ENCODE results near the gene NDUFB8. TPM values are rescaled to one million over a fixed set of nuclear protein-coding genes. Genes with fewer than 3 reads are reported as not detected.

Gene NDUFB8
- total and polyA plus RNA-seq, 2 experiments from 2014 or later = 123 to 294 TPM

DNA sequence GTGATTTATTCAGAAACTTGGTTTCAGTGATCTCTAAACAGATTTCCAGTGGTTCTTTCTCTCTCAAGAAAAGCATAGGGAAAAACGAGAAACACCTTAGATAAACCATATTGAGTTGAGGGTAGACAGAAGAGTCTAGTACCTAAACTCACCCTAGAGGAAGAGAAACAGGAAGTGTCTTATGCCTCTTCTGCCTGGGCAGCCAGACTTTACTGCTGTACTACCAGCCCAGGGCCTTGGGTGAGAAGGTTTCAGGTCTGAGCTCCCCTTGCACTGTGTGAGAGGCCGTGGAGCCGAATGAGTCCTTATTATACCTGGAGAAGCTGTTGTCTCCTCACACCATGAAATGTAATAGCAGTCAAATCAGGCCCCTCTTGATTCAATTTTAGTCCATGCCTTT, 24.3 kb upstream of the NDUFB8 start:
- WGBS, 2 experiments (ENCODE audit: low coverage in 1 of 2, low lambda C conversion rate in 2 of 2, missing lambda C conversion rate in 2 of 2) = 95 to 97% methylated on average over 3 of the region's 3 CpGs
- Histone ChIP-seq H3K27ac (no peak overlapping the region), H3K4me3 (no peak overlapping the region), H3F3A (ENCODE audit: insufficient read depth) (no peaks in the 10 kb centered on the region; the same call in 1 of the 2 replicates), H3K4me2 (ENCODE audit: unreplicated experiment) (no peak overlapping the region), H2AFZ (no peak overlapping the region), H4K20me1 (ENCODE audit: insufficient read depth) (no peaks in the 10 kb centered on the region), H3K4me1 (ENCODE audit: insufficient read depth) (no peaks in the 10 kb centered on the region), H3K79me2 (ENCODE audit: insufficient read depth) (no peaks in the 10 kb centered on the region), H3K9me2 (ENCODE audit: insufficient read depth) (no peaks in the 10 kb centered on the region), H3K27me3 (replicated peaks; ENCODE audit: insufficient read depth) (no peaks in the 10 kb centered on the region), H3K36me3 (ENCODE audit: low read depth) (peaks cover 3% of the 10 kb centered on the region; the same call in 1 of the 2 replicates), H3K9ac (no peak overlapping the region), H3K9me3 (ENCODE audit: low read depth) (no peaks in the 10 kb centered on the region)
- DNase-seq = no peak
- in situ Hi-C loops (cut with MboI) = loop anchor here (10.0 kb wide), 1 partner anchor 321 kb away; no protein-coding TSS in a partner anchor
- no peak for TF ChIP-seq EZH2phosphoT487 (IDR thresholded peaks at IDR 0.05; ENCODE audit: insufficient read depth, low read depth)
- no peak for TF ChIP-seq EZH2 (IDR thresholded peaks at IDR 0.05; ENCODE audit: insufficient read depth, poor library complexity, severe bottlenecking)

DNA sequence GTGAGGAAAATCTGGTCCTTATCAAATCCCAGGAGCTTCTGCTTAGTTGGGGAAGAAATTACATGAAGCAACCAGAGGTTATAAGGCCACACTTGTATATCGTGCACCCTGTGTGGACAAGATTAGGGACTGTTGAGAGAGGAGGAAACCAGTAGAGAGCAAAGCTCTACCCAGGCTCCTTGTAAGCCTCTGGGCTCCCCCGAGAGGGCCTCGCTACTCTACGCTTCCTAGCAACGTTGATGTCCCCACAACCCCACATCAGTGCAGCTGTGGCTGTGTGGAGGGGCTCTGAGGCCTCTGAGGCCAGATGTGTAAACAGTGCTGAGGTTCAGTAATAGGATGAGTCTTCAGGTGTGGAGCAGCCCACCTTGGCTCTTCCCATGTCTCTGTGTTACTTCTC, 22.1 kb upstream of the NDUFB8 start:
- H2AFZ ChIP-seq = no peak overlapping the region
- H3K36me3 ChIP-seq (ENCODE audit: low read depth) = peaks cover 12% of the 10 kb centered on the region; the same call in 1 of the 2 replicates
- TF ChIP-seq EZH2phosphoT487 (IDR thresholded peaks at IDR 0.05; ENCODE audit: insufficient read depth, low read depth) (no peak), EZH2 (IDR thresholded peaks at IDR 0.05; ENCODE audit: insufficient read depth, poor library complexity, severe bottlenecking) (no peak)
- H3K27ac ChIP-seq = no peak overlapping the region
- H3K4me1 ChIP-seq (ENCODE audit: insufficient read depth) = no peaks in the 10 kb centered on the region
- no peaks in the 10 kb centered on the region for H3F3A ChIP-seq (ENCODE audit: insufficient read depth)
- in situ Hi-C loops (cut with MboI) = loop anchor here (10.0 kb wide), 1 partner anchor 323 kb away; no protein-coding TSS in a partner anchor
- H3K4me2 ChIP-seq (ENCODE audit: unreplicated experiment) = no peak overlapping the region
- H3K9ac ChIP-seq = no peak overlapping the region
- H3K9me3 ChIP-seq (ENCODE audit: low read depth) = no peaks in the 10 kb centered on the region
- H3K79me2 ChIP-seq (ENCODE audit: insufficient read depth) = no peaks in the 10 kb centered on the region
- no peaks in the 10 kb centered on the region for H4K20me1 ChIP-seq (ENCODE audit: insufficient read depth)
- WGBS, 2 experiments (ENCODE audit: low coverage in 1 of 2, low lambda C conversion rate in 2 of 2, missing lambda C conversion rate in 2 of 2) = 50 to 59% methylated on average over 5 of the region's 5 CpGs
- no peaks in the 10 kb centered on the region for H3K9me2 ChIP-seq (ENCODE audit: insufficient read depth)
- no peak for DNase-seq
- no peak overlapping the region for H3K4me3 ChIP-seq
- no peaks in the 10 kb centered on the region for H3K27me3 ChIP-seq (replicated peaks; ENCODE audit: insufficient read depth)

DNA sequence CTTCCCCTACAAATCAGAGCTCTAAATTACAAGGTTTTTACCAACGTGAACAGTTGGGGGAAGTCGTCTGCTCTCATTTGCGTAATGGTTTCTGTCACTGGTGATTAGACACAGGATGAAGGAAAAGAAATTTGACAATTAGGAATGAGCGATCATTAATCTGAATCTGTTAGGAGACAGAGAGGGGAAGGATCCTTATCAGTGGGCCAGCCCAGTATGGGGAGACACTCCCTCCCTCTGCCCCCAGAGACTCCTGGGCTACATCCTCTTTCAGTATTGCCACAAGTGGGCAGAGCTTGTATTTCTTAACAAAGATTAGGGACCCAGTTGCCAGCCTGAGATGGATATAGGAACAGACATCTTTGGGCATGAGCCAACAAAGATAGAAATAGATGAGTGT, 21.5 kb upstream of the NDUFB8 start:
- Histone ChIP-seq H3K4me1 (ENCODE audit: insufficient read depth) (no peaks in the 10 kb centered on the region), H4K20me1 (ENCODE audit: insufficient read depth) (no peaks in the 10 kb centered on the region), H3K4me3 (no peak overlapping the region), H3K4me2 (ENCODE audit: unreplicated experiment) (no peak overlapping the region), H3K36me3 (ENCODE audit: low read depth) (peaks cover 12% of the 10 kb centered on the region; the same call in 1 of the 2 replicates), H3K9me3 (ENCODE audit: low read depth) (no peaks in the 10 kb centered on the region), H3K9me2 (ENCODE audit: insufficient read depth) (no peaks in the 10 kb centered on the region), H3K27me3 (replicated peaks; ENCODE audit: insufficient read depth) (no peaks in the 10 kb centered on the region), H3K27ac (no peak overlapping the region), H3K9ac (no peak overlapping the region), H2AFZ (no peak overlapping the region), H3K79me2 (ENCODE audit: insufficient read depth) (no peaks in the 10 kb centered on the region), H3F3A (ENCODE audit: insufficient read depth) (no peaks in the 10 kb centered on the region)
- TF ChIP-seq EZH2 (IDR thresholded peaks at IDR 0.05; ENCODE audit: insufficient read depth, poor library complexity, severe bottlenecking) (no peak), EZH2phosphoT487 (IDR thresholded peaks at IDR 0.05; ENCODE audit: insufficient read depth, low read depth) (no peak)
- in situ Hi-C loops (cut with MboI) = loop anchor here (10.0 kb wide), 1 partner anchor 324 kb away; no protein-coding TSS in a partner anchor
- DNase-seq = no peak
- WGBS, 2 experiments (ENCODE audit: low coverage in 1 of 2, low lambda C conversion rate in 2 of 2, missing lambda C conversion rate in 2 of 2) = 59 to 66% methylated on average over 4 of the region's 4 CpGs

DNA sequence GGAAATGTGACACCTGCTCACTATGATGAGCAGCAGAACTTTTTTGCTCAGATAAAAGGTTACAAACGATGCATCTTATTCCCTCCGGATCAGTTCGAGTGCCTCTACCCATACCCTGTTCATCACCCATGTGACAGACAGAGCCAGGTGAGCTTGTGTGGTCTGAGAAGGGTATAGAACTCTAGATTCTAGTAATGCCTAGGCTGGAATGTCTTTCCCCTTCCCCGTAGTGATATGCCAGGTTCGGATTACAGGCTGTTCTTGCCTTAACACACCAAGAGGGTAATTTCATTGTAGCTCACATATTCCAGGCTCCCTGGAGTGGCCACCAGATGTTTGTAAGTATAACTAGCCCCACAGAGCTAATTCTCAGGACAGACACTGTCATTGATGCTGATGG, 15.3 kb upstream of the NDUFB8 start:
- Histone ChIP-seq H4K20me1 (ENCODE audit: insufficient read depth) (0 out of 2 replicates have a peak, but pooled peaks cover 4% of the 10 kb centered on the region), H3K9me2 (ENCODE audit: insufficient read depth) (no peaks in the 10 kb centered on the region), H3K4me1 (ENCODE audit: insufficient read depth) (no peaks in the 10 kb centered on the region), H3K27me3 (replicated peaks; ENCODE audit: insufficient read depth) (no peaks in the 10 kb centered on the region), H3K36me3 (ENCODE audit: low read depth) (peaks cover 37% of the 10 kb centered on the region; the same call in 1 of the 2 replicates), H3F3A (ENCODE audit: insufficient read depth) (no peaks in the 10 kb centered on the region), H3K27ac (no peak overlapping the region), H3K9me3 (ENCODE audit: low read depth) (no peaks in the 10 kb centered on the region), H3K9ac (no peak overlapping the region), H2AFZ (no peak overlapping the region), H3K4me2 (ENCODE audit: unreplicated experiment) (no peak overlapping the region), H3K4me3 (no peak overlapping the region), H3K79me2 (ENCODE audit: insufficient read depth) (peaks cover 18% of the 10 kb centered on the region; the same call in 1 of the 2 replicates)
- TF ChIP-seq EZH2phosphoT487 (IDR thresholded peaks at IDR 0.05; ENCODE audit: insufficient read depth, low read depth) (no peak), EZH2 (IDR thresholded peaks at IDR 0.05; ENCODE audit: insufficient read depth, poor library complexity, severe bottlenecking) (no peak)
- no peak for DNase-seq
- 89 to 92% methylated on average over 5 of the region's 5 CpGs for WGBS, 2 experiments (ENCODE audit: low coverage in 1 of 2, low lambda C conversion rate in 2 of 2, missing lambda C conversion rate in 2 of 2)
- in situ Hi-C loops (cut with MboI) = no loop called here
